KMS-11 (cell line): ENCODE data around the gene ADNP2.

Experiments
- H2AFZ ChIP-seq: fragments of 200-600 bp; sonication (generic); 2 replicates; pipeline ENCODE4 v1.6.1; 2016; ENCODE audit warnings: antibody characterized with exemption, mixed run types, low read depth
- H3K27ac ChIP-seq: fragments of 200-600 bp; sonication (generic); 2 replicates; pipeline ENCODE4 v1.6.1; 2016; ENCODE audit warnings: mild to moderate bottlenecking, mixed run types
- H3K27me3 ChIP-seq: fragments of 200-600 bp; sonication (generic); 2 replicates; pipeline ENCODE4 v1.6.1; 2017; ENCODE audit warnings: mild to moderate bottlenecking, low read depth, mixed run types, moderate library complexity; ENCODE audit not compliant: insufficient read depth
- H3K36me3 ChIP-seq: fragments of 200-600 bp; sonication (generic); 2 replicates; pipeline ENCODE4 v1.6.1; 2017; ENCODE audit warnings: mild to moderate bottlenecking, mixed run types; ENCODE audit not compliant: insufficient read depth
- H3K4me1 ChIP-seq: fragments of 200-600 bp; sonication (generic); 2 replicates; pipeline ENCODE4 v1.6.1; 2016; ENCODE audit warnings: mild to moderate bottlenecking, low read depth, mixed run types; ENCODE audit not compliant: poor library complexity, severe bottlenecking
- H3K4me2 ChIP-seq: fragments of 200-600 bp; sonication (generic); 2 replicates; pipeline ENCODE4 v1.7.0; 2016; ENCODE audit warnings: mild to moderate bottlenecking, mixed run types
- H3K4me3 ChIP-seq: fragments of 200-600 bp; sonication (generic); IDR thresholded peaks from 2 replicates; pipeline ENCODE4 v1.6.1; 2017; ENCODE audit warnings: low read depth, low read length, mixed read lengths; ENCODE audit not compliant: insufficient read depth
- H3K79me2 ChIP-seq: fragments of 200-600 bp; sonication (generic); 2 replicates; pipeline ENCODE4 v1.6.1; 2016; ENCODE audit warnings: low read depth, mixed run types; ENCODE audit not compliant: insufficient read depth
- H3K9ac ChIP-seq: fragments of 200-600 bp; sonication (generic); 2 replicates; pipeline ENCODE4 v1.6.1; 2016; ENCODE audit warnings: mild to moderate bottlenecking, mixed run types
- H4K20me1 ChIP-seq: fragments of 200-600 bp; sonication (generic); 2 replicates; pipeline ENCODE4 v1.6.1; 2016; ENCODE audit warnings: mild to moderate bottlenecking, mixed run types; ENCODE audit not compliant: insufficient read depth
- CTCF ChIP-seq: fragments of 200-600 bp; sonication (generic); conservative IDR thresholded peaks from 2 replicates; pipeline ENCODE4 v1.6.1; 2017; ENCODE audit warnings: low read depth, mild to moderate bottlenecking, antibody characterized with exemption, low read length, moderate library complexity, mixed read lengths

ADNP2 gene

GRCh38 chr18:80077873-80078272 lies 31.2 kb upstream of the ADNP2 start:
- Histone ChIP-seq H3K4me2 (no peak overlapping the region), H3K4me1 (no peaks in the 10 kb centered on the region), H3K27ac (no peak overlapping the region), H3K79me2 (no peaks in the 10 kb centered on the region), H3K9ac (no peak overlapping the region), H2AFZ (no peak overlapping the region), H3K27me3 (no peaks in the 10 kb centered on the region), H3K36me3 (no peaks in the 10 kb centered on the region), H4K20me1 (no peaks in the 10 kb centered on the region), H3K4me3 (no peak overlapping the region)
- TF ChIP-seq CTCF = no peak

- TF ChIP-seq CTCF = no peak
- H3K27ac ChIP-seq = no peak overlapping the region
- no peak overlapping the region for H3K4me2 ChIP-seq
- H3K36me3 ChIP-seq = no peaks in the 10 kb centered on the region
- H4K20me1 ChIP-seq = no peaks in the 10 kb centered on the region
- no peaks in the 10 kb centered on the region for H3K4me1 ChIP-seq
- no peak overlapping the region for H3K4me3 ChIP-seq
- no peaks in the 10 kb centered on the region for H3K79me2 ChIP-seq
- no peak overlapping the region for H2AFZ ChIP-seq
- no peak overlapping the region for H3K9ac ChIP-seq
- no peaks in the 10 kb centered on the region for H3K27me3 ChIP-seq
Observed at GRCh38 chr18:80086281-80086680, 22.8 kb upstream of the ADNP2 start.

GRCh38 chr18:80088036-80088435 lies 21.0 kb upstream of the ADNP2 start:
- Histone ChIP-seq H3K4me2 (no peak overlapping the region), H3K27ac (no peak overlapping the region), H3K27me3 (no peaks in the 10 kb centered on the region), H3K4me1 (no peaks in the 10 kb centered on the region), H2AFZ (no peak overlapping the region), H4K20me1 (no peaks in the 10 kb centered on the region), H3K79me2 (no peaks in the 10 kb centered on the region), H3K4me3 (no peak overlapping the region), H3K9ac (no peak overlapping the region), H3K36me3 (no peaks in the 10 kb centered on the region)
- TF ChIP-seq CTCF = no peak

- Histone ChIP-seq H3K79me2 (no peaks in the 10 kb centered on the region), H3K27me3 (no peaks in the 10 kb centered on the region), H3K4me2 (no peak overlapping the region), H3K4me3 (no peak overlapping the region), H3K4me1 (no peaks in the 10 kb centered on the region), H3K27ac (no peak overlapping the region), H3K9ac (no peak overlapping the region), H4K20me1 (no peaks in the 10 kb centered on the region), H2AFZ (no peak overlapping the region), H3K36me3 (no peaks in the 10 kb centered on the region)
- no peak for TF ChIP-seq CTCF
Observed at GRCh38 chr18:80088823-80089222, 20.2 kb upstream of the ADNP2 start.

- no peak overlapping the region for H3K9ac ChIP-seq
- no peak overlapping the region for H3K4me2 ChIP-seq
- no peak overlapping the region for H3K4me3 ChIP-seq
- no peaks in the 10 kb centered on the region for H3K27me3 ChIP-seq
- H2AFZ ChIP-seq = no peak overlapping the region
- no peak overlapping the region for H3K27ac ChIP-seq
- H3K4me1 ChIP-seq = no peaks in the 10 kb centered on the region
- H4K20me1 ChIP-seq = no peaks in the 10 kb centered on the region
- H3K79me2 ChIP-seq = no peaks in the 10 kb centered on the region
- TF ChIP-seq CTCF = no peak
- no peaks in the 10 kb centered on the region for H3K36me3 ChIP-seq
Observed at GRCh38 chr18:80095414-80095813, 13.6 kb upstream of the ADNP2 start.
